Upper lobe of right lung (tissue), 1 donor: ENCODE measurements around the gene SLC28A3. TPM values are rescaled to one million over a fixed set of nuclear protein-coding genes. Genes with fewer than 3 reads are reported as not detected.

Experiments
- ATAC-seq: fragments of 200-7000 bp; cut with Tn5 transposase; one replicate; pipeline ENCODE4 v1.9.1; 2020; ENCODE audit warnings: mild to moderate bottlenecking, moderate library complexity
- DNase-seq: peaks from one replicate; pipeline ENCODE4 v3.0.0-alpha.2; 2020
- H3K27ac ChIP-seq: fragments of 200-600 bp; one replicate; pipeline ENCODE4 v1.8.0; 2022
- H3K27me3 ChIP-seq: fragments of 200-600 bp; one replicate; pipeline ENCODE4 v1.8.0; 2022; ENCODE audit warnings: mild to moderate bottlenecking
- H3K36me3 ChIP-seq: fragments of 200-600 bp; one replicate; pipeline ENCODE4 v1.8.0; 2022
- H3K4me1 ChIP-seq: fragments of 200-600 bp; one replicate; pipeline ENCODE4 v1.8.0; 2022
- H3K4me3 ChIP-seq: fragments of 200-600 bp; one replicate; pipeline ENCODE4 v1.8.0; 2022; ENCODE audit warnings: mild to moderate bottlenecking
- H3K9me3 ChIP-seq: fragments of 200-600 bp; one replicate; pipeline ENCODE4 v1.8.0; 2022
- CTCF ChIP-seq: fragments of 200-600 bp; IDR thresholded peaks from one replicate; pipeline ENCODE4 v1.8.0; 2022; ENCODE audit warnings: antibody characterized with exemption
- intact Hi-C: fragments of 100-400 bp; cut with DNase I; formaldehyde crosslinking; loops from one replicate; pipeline ENCODE4 v1.11.0; 2022
- total RNA-seq: library from RNA; stranded (reverse); fragmentation: NEBNext Ultra II Directional; extraction: Animal tissue kit (Norgen Biotek cat#: 25700); gene quantifications from one replicate; pipeline ENCODE4 v1.2.1, GENCODE V29; 2021
- donor health status: DM: no; HTN: yes; CAD: no; lungs with severe emphysema.

The SLC28A3 gene
- total RNA-seq, 1 donor from 2014 or later, result 1.6 TPM

- no peak for ATAC-seq
- H3K4me3 ChIP-seq, result no peak overlapping the region
- TF ChIP-seq CTCF, result no peak
- H3K36me3 ChIP-seq, result no peaks in the 10 kb centered on the region
- H3K27ac ChIP-seq, result no peak overlapping the region
- no peaks in the 10 kb centered on the region for H3K27me3 ChIP-seq
- no peak for DNase-seq
- intact Hi-C loops, result no loop called here
- no peaks in the 10 kb centered on the region for H3K9me3 ChIP-seq
- no peaks in the 10 kb centered on the region for H3K4me1 ChIP-seq
These were observed 56.6 kb downstream of the SLC28A3 start for GRCh38 chr9:84283946-84284345.

- Histone ChIP-seq H3K36me3 (no peaks in the 10 kb centered on the region), H3K4me3 (no peak overlapping the region), H3K27ac (no peak overlapping the region), H3K9me3 (no peaks in the 10 kb centered on the region), H3K27me3 (peaks cover 4% of the 10 kb centered on the region), H3K4me1 (no peaks in the 10 kb centered on the region)
- ATAC-seq (no peak), DNase-seq (no peak)
- intact Hi-C loops, result no loop called here
- TF ChIP-seq CTCF, result no peak
These were observed 62.4 kb downstream of the SLC28A3 start for GRCh38 chr9:84278130-84278529.

- Histone ChIP-seq H3K36me3 (no peaks in the 10 kb centered on the region), H3K27me3 (peaks cover 4% of the 10 kb centered on the region), H3K9me3 (no peaks in the 10 kb centered on the region), H3K27ac (no peak overlapping the region), H3K4me1 (no peaks in the 10 kb centered on the region), H3K4me3 (no peak overlapping the region)
- no peak for TF ChIP-seq CTCF
- DNase-seq, result no peak
- peak; percentile 46 for ATAC-seq
- intact Hi-C loops, result no loop called here
These were observed 62.9 kb downstream of the SLC28A3 start for GRCh38 chr9:84277646-84278045.

- intact Hi-C loops, result no loop called here
- Histone ChIP-seq H3K9me3 (no peaks in the 10 kb centered on the region), H3K4me1 (no peaks in the 10 kb centered on the region), H3K27ac (no peak overlapping the region), H3K27me3 (peaks cover 4% of the 10 kb centered on the region), H3K36me3 (no peaks in the 10 kb centered on the region), H3K4me3 (no peak overlapping the region)
- ATAC-seq, result no peak
- TF ChIP-seq CTCF, result no peak
- no peak for DNase-seq
These were observed 63.8 kb downstream of the SLC28A3 start for GRCh38 chr9:84276741-84277140.

GRCh38 chr9:84271921-84272556 is 68.5 kb downstream of the SLC28A3 start:
- intact Hi-C loops, result no loop called here

More at GRCh38 chr9:84271921-84272556, 68.5 kb downstream of the SLC28A3 start:
- Histone ChIP-seq H3K4me1 (no peaks in the 10 kb centered on the region), H3K27me3 (peaks cover 4% of the 10 kb centered on the region), H3K4me3 (no peak overlapping the region), H3K36me3 (no peaks in the 10 kb centered on the region), H3K27ac (no peak overlapping the region), H3K9me3 (no peaks in the 10 kb centered on the region)
- no peak for TF ChIP-seq CTCF
- ATAC-seq (no peak), DNase-seq (no peak)
